ENCODE measurements around the gene PARVA. TPM values are rescaled to one million over a fixed set of nuclear protein-coding genes. Genes with fewer than 3 reads are reported as not detected.

Gene PARVA
- polyA plus RNA-seq, 2 of the 4 experiments (the other 2 are of a cell fraction): 25.5 to 26.1 TPM

GRCh38 chr11:12402691-12403120 lies 25.3 kb downstream of the PARVA start:
- Histone ChIP-seq H3K9me3 (no peaks in the 10 kb centered on the region), H3K4me2 (no peak overlapping the region), H3K4me3 (no peak overlapping the region), H3K27ac (no peak overlapping the region), H3K4me1 (peaks cover 9% of the 10 kb centered on the region; the same call in 1 of the 3 replicates)
- ATAC-seq (no peak), FAIRE-seq (no peak), DNase-seq (ENCODE audit: low read depth in 1 of 2, low spot score in 1 of 2) (no peak)
- ChIA-PET POLR2A (no interaction called here), CTCF (no interaction called here)
- TF ChIP-seq ESRRA (IDR thresholded peaks at IDR 0.05; ENCODE audit: borderline replicate concordance, low read length) (no peak), ZFP36 (IDR thresholded peaks at IDR 0.05; ENCODE audit: borderline replicate concordance, partially characterized antibody) (no peak), TP53 (CRISPR knock-in tag; IDR thresholded peaks at IDR 0.05) (no peak), HES2 (IDR thresholded peaks at IDR 0.05) (no peak), KDM1A (IDR thresholded peaks at IDR 0.05; ENCODE audit: low read depth) (no peak), FOSL2 (IDR thresholded peaks at IDR 0.05) (no peak), FOSL2 (CRISPR knock-in tag; IDR thresholded peaks at IDR 0.05) (no peak)
- WGBS (ENCODE audit: missing lambda C conversion rate): 91% methylated on average over 8 of the region's 8 CpGs

- no peak for TF ChIP-seq HEYL (CRISPR knock-in tag; IDR thresholded peaks at IDR 0.05)
- no peak for TF ChIP-seq NFE2L2 (conservative IDR thresholded peaks at IDR 0.05; ENCODE audit: low read length)
- no peak for TF ChIP-seq FOSB (CRISPR knock-in tag; IDR thresholded peaks at IDR 0.05)
- no peak for TF ChIP-seq HOXB5 (CRISPR knock-in tag; IDR thresholded peaks at IDR 0.05)
- H3K4me2 ChIP-seq: no peak overlapping the region
- no peak for FAIRE-seq
- ATAC-seq: no peak
- POLR2A ChIA-PET: no interaction called here
- no peaks in the 10 kb centered on the region for H3K9me3 ChIP-seq
- H3K4me1 ChIP-seq: peaks cover 2% of the 10 kb centered on the region; the same call in 1 of the 3 replicates
- H3K27ac ChIP-seq: no peak overlapping the region
- WGBS (ENCODE audit: missing lambda C conversion rate): 81% methylated on average over 3 of the region's 3 CpGs
- CTCF ChIA-PET: interaction anchor here (0.6 to 0.8 kb wide), 2 partner anchors 115 to 778 kb away, joined by 3 read pairs; no protein-coding TSS in a partner anchor
- DNase-seq (ENCODE audit: low read depth in 1 of 2, low spot score in 1 of 2): no peak
- no peak overlapping the region for H3K4me3 ChIP-seq
These were observed 26.0 kb downstream of the PARVA start for GRCh38 chr11:12403122-12403996.

GRCh38 chr11:12403997-12404350 lies 26.6 kb downstream of the PARVA start:
- POLR2A ChIA-PET: no interaction called here
- CTCF ChIA-PET: interaction anchor here (0.6 to 1.1 kb wide), 3 partner anchors 115 to 778 kb away, joined by 3 to 6 read pairs (median 3); no protein-coding TSS in a partner anchor
- ATAC-seq (no peak), FAIRE-seq (no peak), DNase-seq (ENCODE audit: low read depth in 1 of 2, low spot score in 1 of 2) (no peak)
- H3K9me3 ChIP-seq: no peaks in the 10 kb centered on the region
- no peak overlapping the region for H3K4me2 ChIP-seq
- H3K4me3 ChIP-seq: no peak overlapping the region
- H3K27ac ChIP-seq: no peak overlapping the region
- no peaks in the 10 kb centered on the region for H3K4me1 ChIP-seq
- 57% methylated on average over 2 of the region's 2 CpGs for WGBS (ENCODE audit: missing lambda C conversion rate)
- TF ChIP-seq EP300 (IDR thresholded peaks at IDR 0.05) (no peak), NR3C1 (IDR thresholded peaks at IDR 0.05) (no peak), FOSL2 (IDR thresholded peaks at IDR 0.05) (no peak), FOSL2 (CRISPR knock-in tag; IDR thresholded peaks at IDR 0.05) (no peak), TP53 (CRISPR knock-in tag; IDR thresholded peaks at IDR 0.05) (no peak), ELK1 (IDR thresholded peaks at IDR 0.05; ENCODE audit: low read depth, low read length) (no peak), HOXB13 (CRISPR knock-in tag; IDR thresholded peaks at IDR 0.05; ENCODE audit: low read depth) (no peak), ZC3H11A (IDR thresholded peaks at IDR 0.05) (no peak), TFCP2L1 (CRISPR knock-in tag; IDR thresholded peaks at IDR 0.05) (no peak), POLR2A (IDR thresholded peaks at IDR 0.05; ENCODE audit: low read length) (no peak), HMGXB4 (CRISPR knock-in tag; IDR thresholded peaks at IDR 0.05; ENCODE audit: borderline replicate concordance) (no peak), BCL3 (IDR thresholded peaks at IDR 0.05) (no peak), NPAS2 (CRISPR knock-in tag; IDR thresholded peaks at IDR 0.05; ENCODE audit: borderline replicate concordance) (no peak), KDM5A (IDR thresholded peaks at IDR 0.05) (no peak), REST (IDR thresholded peaks at IDR 0.05) (no peak), FOXS1 (CRISPR knock-in tag; IDR thresholded peaks at IDR 0.05) (no peak), JUNB (IDR thresholded peaks at IDR 0.05) (no peak)

Data from A549 (cell line).